HUDEP-2 (cell line): ENCODE results near the gene IRS2.

ENCODE experiments used
- DNase-seq, 76 experiments: peaks; one replicate each; lab custom pipeline; 2025; ENCODE audit not compliant: unreplicated experiment in 76 of 76; lab: John Stamatoyannopoulos, UW

Gene IRS2

GRCh38 chr13:109760951-109761350, 25.4 kb downstream of the IRS2 start:
- DNase-seq, result no peak

DNA sequence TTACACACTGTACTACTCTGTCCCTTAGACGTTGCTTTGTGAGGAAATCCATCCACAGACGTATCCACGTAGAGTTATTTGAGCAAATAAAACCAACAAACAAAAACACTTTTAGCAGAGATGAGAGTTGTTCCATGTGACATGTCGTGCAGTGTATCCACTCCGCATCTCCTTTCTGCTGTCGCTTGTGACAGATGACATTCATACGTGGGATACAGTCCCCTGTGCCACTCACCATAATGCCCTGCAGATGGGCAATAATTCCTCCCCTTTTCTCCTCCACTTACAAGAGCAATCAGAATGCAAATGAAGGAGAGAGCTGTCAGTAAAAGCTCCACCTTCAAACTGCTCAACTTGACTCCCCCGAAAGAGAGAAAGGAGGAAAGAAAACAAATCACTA, 26.0 kb downstream of the IRS2 start:
- no peak for DNase-seq

DNA sequence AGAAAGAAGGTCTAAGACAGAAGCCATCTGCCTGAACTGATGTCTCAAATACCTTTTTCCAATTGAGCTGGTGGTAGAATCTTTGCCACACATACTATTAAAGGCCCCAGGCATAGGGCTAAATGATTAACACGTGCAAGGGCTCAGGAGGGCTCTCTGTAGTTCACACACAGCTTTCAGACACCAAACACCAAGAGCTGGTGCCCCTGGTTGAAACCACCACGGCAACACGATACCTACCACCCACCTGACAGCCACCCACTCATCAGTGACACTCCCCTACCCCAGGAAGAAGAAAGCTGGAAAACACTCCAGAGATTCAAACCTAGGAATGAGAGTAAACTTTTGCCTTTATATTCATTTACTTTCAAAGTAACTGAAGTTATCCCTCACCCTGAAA, 26.8 kb downstream of the IRS2 start:
- no peak for DNase-seq

GRCh38 chr13:109758937-109759480, 27.4 kb downstream of the IRS2 start:
- DNase-seq, result no peak

DNA sequence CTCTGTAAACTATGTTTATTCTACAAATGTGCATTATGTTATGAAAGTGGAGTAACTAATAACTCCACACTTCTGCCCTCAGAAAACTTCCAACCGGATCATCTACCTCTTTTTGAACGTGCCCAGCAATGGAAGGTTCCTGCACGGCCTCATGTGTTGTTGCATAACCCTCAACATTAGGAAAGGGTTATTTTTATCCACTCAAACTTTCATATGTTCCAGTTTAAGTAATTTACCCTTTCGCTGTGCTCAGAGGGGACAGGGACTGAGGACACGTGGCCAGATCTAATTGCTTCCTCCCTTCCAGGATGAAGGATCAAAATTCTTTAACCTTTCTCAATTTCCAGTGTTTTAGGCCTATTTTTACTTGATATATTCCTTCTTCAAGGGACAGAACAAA, 29.6 kb downstream of the IRS2 start:
- no peak for DNase-seq

GRCh38 chr13:109755997-109756396, 30.4 kb downstream of the IRS2 start:
- DNase-seq, result no peak

DNA sequence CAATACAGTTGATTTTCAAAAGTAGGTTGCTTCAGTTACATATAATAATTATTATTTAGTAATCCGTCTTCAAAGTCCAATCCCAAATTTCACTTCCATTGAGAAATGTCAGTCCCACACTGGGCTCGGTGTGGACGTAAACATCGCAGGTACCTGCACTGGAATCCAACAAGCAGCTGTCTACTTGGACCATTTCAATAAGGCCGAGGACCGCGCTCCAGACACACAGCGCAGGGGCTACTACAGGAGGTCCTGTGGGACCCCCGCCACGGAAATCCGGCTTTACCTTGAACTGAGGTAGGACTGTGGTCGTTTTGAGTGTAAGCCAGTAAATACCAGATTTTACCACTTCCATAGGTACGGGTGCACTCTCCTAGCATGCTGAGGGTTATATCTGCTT, 30.8 kb downstream of the IRS2 start:
- no peak for DNase-seq

DNA sequence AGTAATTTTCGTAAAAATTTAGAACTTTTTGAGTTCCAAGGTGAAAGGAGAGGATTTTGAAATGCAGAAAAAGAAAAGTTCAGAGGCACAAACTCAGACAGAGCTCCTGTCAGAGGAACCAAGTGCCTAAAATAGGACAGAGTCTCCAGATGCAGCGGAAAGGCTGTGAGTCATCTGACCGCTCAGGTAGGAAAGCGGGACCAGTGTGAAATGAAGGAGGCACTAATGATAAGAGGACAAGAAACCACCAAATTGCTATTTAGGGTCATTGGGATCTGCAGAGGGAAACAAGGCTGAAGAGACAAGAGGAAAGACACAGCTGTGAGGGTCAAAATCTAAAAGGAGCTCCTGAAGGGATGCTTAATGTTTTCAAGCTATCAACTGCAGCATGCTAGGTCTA, 34.9 kb downstream of the IRS2 start:
- no peak for DNase-seq

- DNase-seq, result no peak
Measured at GRCh38 chr13:109750221-109750775, 36.1 kb downstream of the IRS2 start.

- no peak for DNase-seq
Measured at GRCh38 chr13:109749365-109749764, 37.0 kb downstream of the IRS2 start.

DNA sequence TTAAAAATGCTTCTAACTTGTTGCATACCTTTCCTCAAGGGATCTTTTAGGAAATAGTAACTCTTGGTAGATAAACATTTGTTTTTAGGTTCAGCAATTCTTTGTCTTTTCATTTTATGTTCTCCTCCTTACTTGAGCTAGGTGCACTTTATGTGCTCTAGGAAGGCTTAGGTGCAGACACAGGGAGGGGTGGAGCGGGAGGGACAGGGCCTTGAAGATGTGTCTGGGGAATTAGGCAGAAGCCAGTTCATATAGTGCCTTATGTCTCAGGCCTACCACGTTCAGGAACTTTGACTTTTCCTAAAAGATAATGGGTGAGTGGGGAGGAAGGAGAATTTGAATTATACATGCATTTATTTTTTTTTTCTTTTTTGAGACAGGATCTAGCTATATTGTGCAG, 37.7 kb downstream of the IRS2 start:
- DNase-seq, result no peak

GRCh38 chr13:109747524-109747923, 38.9 kb downstream of the IRS2 start:
- DNase-seq, result no peak

DNA sequence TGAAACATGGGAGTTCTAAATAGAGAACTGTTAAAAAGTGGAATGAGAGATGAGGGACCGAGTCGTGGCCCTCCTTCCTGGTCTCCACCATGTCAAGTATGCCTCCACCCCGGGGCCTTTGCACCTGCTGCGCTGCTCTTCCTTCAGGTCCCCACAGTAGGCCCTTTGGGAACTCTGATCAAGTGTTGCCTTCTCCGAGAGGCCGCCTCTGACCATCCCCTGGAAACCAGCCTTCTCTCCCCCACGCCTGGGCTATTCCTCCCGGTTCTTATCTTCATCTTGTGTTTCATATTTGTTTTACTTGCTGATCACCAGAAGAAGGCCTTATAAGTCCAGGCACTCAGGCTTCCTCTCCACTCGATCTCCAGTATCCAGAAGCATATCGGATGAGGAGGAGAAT, 40.0 kb downstream of the IRS2 start:
- no peak for DNase-seq

- DNase-seq, result no peak
Measured at GRCh38 chr13:109745702-109746101, 40.7 kb downstream of the IRS2 start.

- DNase-seq, result no peak
Measured at GRCh38 chr13:109745060-109745459, 41.3 kb downstream of the IRS2 start.

DNA sequence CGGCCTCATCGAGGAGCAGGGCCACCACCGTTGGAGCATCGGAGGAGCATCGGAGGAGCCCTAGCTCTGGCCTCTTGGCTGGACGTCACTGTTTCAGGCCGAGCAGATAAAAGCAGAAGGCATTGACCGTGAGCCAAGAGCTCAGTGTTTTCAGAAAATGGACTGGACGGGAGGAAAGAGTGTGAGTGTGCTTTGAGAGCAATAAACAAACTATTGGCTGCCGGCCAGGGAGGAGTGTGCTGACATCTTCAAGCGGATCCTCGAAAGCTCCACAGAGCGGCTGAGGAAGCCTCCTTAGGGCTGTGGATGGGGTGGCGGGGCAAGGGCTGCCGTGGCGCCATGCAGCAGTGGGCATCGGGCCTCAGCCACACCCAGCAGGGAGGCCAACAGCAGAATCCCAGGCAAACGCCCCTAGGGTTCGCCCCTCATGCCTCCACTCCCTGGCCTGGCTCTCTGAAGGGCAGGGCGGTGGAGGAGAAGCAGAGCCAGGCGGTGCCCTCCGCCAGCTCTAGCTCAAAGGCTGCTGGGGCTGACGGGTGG, 41.8 kb downstream of the IRS2 start:
- DNase-seq, result no peak

DNA sequence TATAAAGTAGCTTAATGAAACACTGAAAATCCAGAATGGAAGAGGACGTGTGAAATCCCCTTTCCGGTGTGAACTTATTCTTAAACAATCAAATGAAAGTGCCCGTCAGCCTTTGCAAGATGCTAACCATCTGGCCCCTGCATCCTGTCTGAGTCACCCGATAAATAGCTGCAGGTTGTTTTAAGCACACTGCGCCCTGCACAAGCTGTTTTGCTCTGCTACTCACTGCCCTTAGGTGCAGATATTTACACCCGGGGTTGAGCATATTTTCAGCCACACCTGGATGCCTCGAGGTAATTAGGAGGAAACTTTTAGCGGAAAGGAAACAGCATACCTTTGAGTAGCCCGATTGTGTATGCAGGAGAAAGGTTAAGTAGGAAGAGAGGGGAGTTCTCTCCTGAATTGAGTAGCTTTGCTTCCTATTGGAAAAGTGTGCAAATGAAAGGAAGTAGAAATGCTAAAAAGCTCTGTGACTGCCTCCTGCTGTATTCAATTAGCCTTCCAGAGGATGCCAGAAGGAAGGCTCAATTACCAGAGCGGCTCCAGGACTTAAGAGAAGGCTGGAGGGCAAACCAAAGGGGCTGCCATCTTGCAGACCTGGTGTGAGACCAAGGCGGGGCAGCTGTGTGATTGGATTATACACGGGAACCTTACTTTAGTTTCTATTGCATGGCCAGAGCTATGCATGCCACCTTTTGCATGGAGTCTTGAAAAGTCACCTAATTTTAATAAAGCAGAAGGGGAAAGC, 42.5 kb downstream of the IRS2 start:
- no peak for DNase-seq

- DNase-seq, result no peak
Measured at GRCh38 chr13:109741966-109742365, 44.4 kb downstream of the IRS2 start.

GRCh38 chr13:109740721-109741120, 45.7 kb downstream of the IRS2 start:
- no peak for DNase-seq

- DNase-seq, result no peak
Measured at GRCh38 chr13:109740121-109740520, 46.3 kb downstream of the IRS2 start.

DNA sequence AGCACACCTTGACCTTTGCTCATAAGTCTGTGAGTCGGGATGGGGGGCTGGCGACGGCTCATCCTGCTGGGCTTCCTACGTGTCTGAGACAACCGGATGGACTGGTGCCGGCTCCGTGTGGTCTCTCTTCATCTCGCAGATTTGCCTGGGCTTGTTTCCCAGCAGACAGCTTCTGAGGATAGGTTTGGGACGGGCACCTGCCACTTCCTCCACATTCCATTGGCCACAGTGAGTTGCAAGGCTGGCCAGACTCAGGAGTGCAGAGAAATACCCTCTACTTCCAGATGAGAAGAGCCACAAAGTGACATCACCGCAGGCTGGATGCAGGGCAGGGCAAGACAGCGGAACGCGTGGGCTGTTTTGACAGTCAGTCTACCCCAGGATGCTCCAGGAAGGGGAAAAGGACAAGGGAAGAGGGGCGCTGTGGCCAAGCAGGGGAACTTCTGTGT, 48.1 kb downstream of the IRS2 start:
- DNase-seq, result no peak

- DNase-seq, result no peak
Measured at GRCh38 chr13:109737606-109738005, 48.8 kb downstream of the IRS2 start.
